Liver (tissue), 9 donors: Measurements from ENCODE around the gene LRRC45. TPM values are rescaled to one million over a fixed set of nuclear protein-coding genes. Genes with fewer than 3 reads are reported as not detected.
A peak's percentile ranks its signal among the peaks of the same experiment; 100 is the strongest.

ENCODE experiments used
- DNase-seq: peaks from one replicate; pipeline ENCODE4 v3.0.0-alpha.2; 2017; ENCODE audit warnings: low spot score
- H3K27ac ChIP-seq, 2 donors: one replicate each; pipeline ENCODE4 v1.7.0; 2013; ENCODE audit warnings: inconsistent platforms in 2 of 2, low read length in 2 of 2, control low read depth in 1 of 2, low read depth in 1 of 2, mild to moderate bottlenecking in 1 of 2
- H3K27me3 ChIP-seq, 4 donors: one replicate each; pipeline versions ENCODE4 v1.6.1 to v1.7.0; 2013; ENCODE audit warnings: low read length in 3 of 4, inconsistent platforms in 1 of 4, mild to moderate bottlenecking in 1 of 4, moderate library complexity in 1 of 4; ENCODE audit not compliant: control insufficient read depth in 4 of 4, insufficient read depth in 4 of 4
- H3K36me3 ChIP-seq, 4 donors: one replicate each; pipeline versions ENCODE4 v1.6.1 to v1.7.0; 2013; ENCODE audit warnings: low read length in 3 of 4, mild to moderate bottlenecking in 3 of 4, low read depth in 1 of 4, moderate library complexity in 1 of 4; ENCODE audit not compliant: control insufficient read depth in 4 of 4, insufficient read depth in 3 of 4
- H3K4me1 ChIP-seq, 4 donors: one replicate each; pipeline versions ENCODE4 v1.6.1 to v1.7.0; 2013; ENCODE audit warnings: low read length in 3 of 4, mild to moderate bottlenecking in 3 of 4, moderate library complexity in 1 of 4; ENCODE audit not compliant: control insufficient read depth in 4 of 4, insufficient read depth in 4 of 4
- H3K4me3 ChIP-seq, 3 donors: one replicate each; pipeline versions ENCODE4 v1.6.1 to v1.7.0; 2013; ENCODE audit warnings: low read length in 3 of 3, control low read depth in 1 of 3, low read depth in 1 of 3, mild to moderate bottlenecking in 1 of 3
- H3K9ac ChIP-seq, 2 donors: one replicate each; pipeline ENCODE4 v1.7.0; 2013; ENCODE audit warnings: low read length in 2 of 2, mild to moderate bottlenecking in 2 of 2, moderate library complexity in 2 of 2, control low read depth in 1 of 2, low read depth in 1 of 2
- H3K9me3 ChIP-seq, 4 donors: one replicate each; pipeline versions ENCODE4 v1.6.1 to v1.7.0; 2013; ENCODE audit warnings: low read length in 3 of 4; ENCODE audit not compliant: control insufficient read depth in 4 of 4
- CTCF ChIP-seq: fragments of 150-350 bp; IDR thresholded peaks from 2 replicates; pipeline ENCODE4 v1.5.1; 2017; ENCODE audit warnings: improper control_type of control experiment, low read depth, low read length; ENCODE audit not compliant: missing input control
- EGR1 ChIP-seq, 2 donors: IDR thresholded peaks; 2 replicates each; pipeline ENCODE4 v1.6.1; 2016 to 2018; ENCODE audit warnings: antibody characterized with exemption in 2 of 2, low read depth in 2 of 2
- FOXA1 ChIP-seq: IDR thresholded peaks from 2 replicates; pipeline ENCODE4 v1.6.1; 2016; ENCODE audit warnings: antibody characterized with exemption
- FOXA2 ChIP-seq: IDR thresholded peaks from 2 replicates; pipeline ENCODE4 v1.6.1; 2016; ENCODE audit warnings: antibody characterized with exemption
- GABPA ChIP-seq, 2 donors: IDR thresholded peaks in 1 of 2; conservative IDR thresholded peaks in 1 of 2; 2 replicates each; pipeline ENCODE4 v1.6.1; 2016; ENCODE audit warnings: antibody characterized with exemption in 2 of 2, mild to moderate bottlenecking in 1 of 2, moderate library complexity in 1 of 2
- HNF4A ChIP-seq, 2 donors: conservative IDR thresholded peaks; 2 replicates each; pipeline ENCODE4 v1.6.1; 2016; ENCODE audit warnings: antibody characterized with exemption in 2 of 2, mild to moderate bottlenecking in 2 of 2
- HNF4G ChIP-seq: IDR thresholded peaks from 2 replicates; pipeline ENCODE4 v1.6.1; 2016; ENCODE audit warnings: antibody characterized with exemption
- JUND ChIP-seq, 2 donors: IDR thresholded peaks; 2 replicates each; pipeline ENCODE4 v1.6.1; 2016; ENCODE audit warnings: antibody characterized with exemption in 2 of 2
- NR2F2 ChIP-seq: IDR thresholded peaks from 2 replicates; pipeline ENCODE4 v1.6.1; 2016; ENCODE audit warnings: antibody characterized with exemption
- RAD21 ChIP-seq, 2 donors: IDR thresholded peaks; 2 replicates each; pipeline ENCODE4 v1.6.1; 2016; ENCODE audit warnings: antibody characterized with exemption in 2 of 2, mild to moderate bottlenecking in 2 of 2
- REST ChIP-seq: IDR thresholded peaks from 2 replicates; pipeline ENCODE4 v1.6.1; 2016; ENCODE audit warnings: antibody characterized with exemption, mild to moderate bottlenecking
- RXRA ChIP-seq, 2 donors: IDR thresholded peaks; 2 replicates each; pipeline ENCODE4 v1.6.1; 2017 to 2018; ENCODE audit warnings: antibody characterized with exemption in 2 of 2, mild to moderate bottlenecking in 1 of 2
- SP1 ChIP-seq: IDR thresholded peaks from 2 replicates; pipeline ENCODE4 v1.6.1; 2018; ENCODE audit warnings: antibody characterized with exemption, mild to moderate bottlenecking
- TAF1 ChIP-seq: conservative IDR thresholded peaks from 2 replicates; pipeline ENCODE4 v1.6.1; 2016; ENCODE audit warnings: antibody characterized with exemption, mild to moderate bottlenecking
- YY1 ChIP-seq: IDR thresholded peaks from 2 replicates; pipeline ENCODE4 v1.6.1; 2016; ENCODE audit warnings: antibody characterized with exemption, mild to moderate bottlenecking
- WGBS: extraction: QIAGEN DNeasy Blood & Tissue Kit; methylation state at CpG from one replicate; pipeline ENCODE4 v1.1.7; 2013; 5-methylcytosine and 5-hydroxymethylcytosine counted together
- polyA plus RNA-seq, 2 donors: library from polyadenylated mRNA; stranded (reverse) in 1 of 2; unstranded in 1 of 2; fragments of 200-250 nt in 1 of 2; fragments of >200 nt in 1 of 2; fragmentation: Nextera tagmentation in 1 of 2; extraction: Ambion mirVana in 1 of 2; gene quantifications; one replicate each; pipeline versions ENCODE4 v1.2.1 to v1.2.3, GENCODE V29; 2013 to 2015
- total RNA-seq, 2 donors: library from RNA; depleted of rRNA; stranded (reverse); fragments of >200 nt; gene quantifications; one replicate each; pipeline ENCODE4 v1.2.3, GENCODE V29; 2014
- TF ChIP-seq, protein P1 (sequence below): IDR thresholded peaks from 2 replicates; pipeline ENCODE4 v1.6.1; 2016; ENCODE audit warnings: antibody characterized with exemption
- TF ChIP-seq, protein P2 (sequence below): IDR thresholded peaks from 2 replicates; pipeline ENCODE4 v1.6.1; 2016; ENCODE audit warnings: antibody characterized with exemption
- TF ChIP-seq, protein P3 (sequence below): IDR thresholded peaks from 2 replicates; pipeline ENCODE4 v1.6.1; 2016; ENCODE audit warnings: antibody characterized with exemption
- donor health status: healthy.
- donor health status: healthy.
- donor health status: healthy.
- donor health status: healthy.
- donor health status: healthy.

The LRRC45 gene
- total and polyA plus RNA-seq, 4 donors = 4.0 to 14.1 (median 7.0) TPM

- no peak for TF ChIP-seq REST
- TF ChIP-seq RXRA (IDR thresholded peaks at IDR 0.05) = peak in 1 of 2 donors; percentile 18
- no peak for TF ChIP-seq SP1
- TF ChIP-seq FOXA2 = no peak
- peak; percentile 67 for TF ChIP-seq CTCF
Measured at GRCh38 chr17:82019690-82020571, 3.2 kb upstream of the LRRC45 start (continued).

- TF ChIP-seq NR2F2 (no peak), TAF1 (no peak), FOXA2 (no peak), RAD21 (IDR thresholded peaks at IDR 0.05) (no peak), REST (no peak), SP1 (no peak), FOXA1 (no peak), RXRA (IDR thresholded peaks at IDR 0.05) (no peak), EGR1 (IDR thresholded peaks at IDR 0.05; ENCODE audit: low read depth in 2 of 2) (no peak), CTCF (no peak), HNF4A (conservative IDR thresholded peaks at IDR 0.05) (no peak), GABPA (IDR thresholded peaks at IDR 0.05 in 1 of 2, conservative IDR thresholded peaks at IDR 0.05 in 1 of 2) (no peak), YY1 (no peak), JUND (IDR thresholded peaks at IDR 0.05) (no peak), HNF4G (no peak)
- TF ChIP-seq, protein P1, sequence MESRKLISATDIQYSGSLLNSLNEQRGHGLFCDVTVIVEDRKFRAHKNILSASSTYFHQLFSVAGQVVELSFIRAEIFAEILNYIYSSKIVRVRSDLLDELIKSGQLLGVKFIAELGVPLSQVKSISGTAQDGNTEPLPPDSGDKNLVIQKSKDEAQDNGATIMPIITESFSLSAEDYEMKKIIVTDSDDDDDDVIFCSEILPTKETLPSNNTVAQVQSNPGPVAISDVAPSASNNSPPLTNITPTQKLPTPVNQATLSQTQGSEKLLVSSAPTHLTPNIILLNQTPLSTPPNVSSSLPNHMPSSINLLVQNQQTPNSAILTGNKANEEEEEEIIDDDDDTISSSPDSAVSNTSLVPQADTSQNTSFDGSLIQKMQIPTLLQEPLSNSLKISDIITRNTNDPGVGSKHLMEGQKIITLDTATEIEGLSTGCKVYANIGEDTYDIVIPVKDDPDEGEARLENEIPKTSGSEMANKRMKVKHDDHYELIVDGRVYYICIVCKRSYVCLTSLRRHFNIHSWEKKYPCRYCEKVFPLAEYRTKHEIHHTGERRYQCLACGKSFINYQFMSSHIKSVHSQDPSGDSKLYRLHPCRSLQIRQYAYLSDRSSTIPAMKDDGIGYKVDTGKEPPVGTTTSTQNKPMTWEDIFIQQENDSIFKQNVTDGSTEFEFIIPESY = no peak
- TF ChIP-seq, protein P2, sequence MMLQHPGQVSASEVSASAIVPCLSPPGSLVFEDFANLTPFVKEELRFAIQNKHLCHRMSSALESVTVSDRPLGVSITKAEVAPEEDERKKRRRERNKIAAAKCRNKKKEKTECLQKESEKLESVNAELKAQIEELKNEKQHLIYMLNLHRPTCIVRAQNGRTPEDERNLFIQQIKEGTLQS = no peak
- TF ChIP-seq, protein P3, sequence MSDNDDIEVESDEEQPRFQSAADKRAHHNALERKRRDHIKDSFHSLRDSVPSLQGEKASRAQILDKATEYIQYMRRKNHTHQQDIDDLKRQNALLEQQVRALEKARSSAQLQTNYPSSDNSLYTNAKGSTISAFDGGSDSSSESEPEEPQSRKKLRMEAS = no peak
- Histone ChIP-seq H3K27ac (no peak overlapping the region), H3K36me3 (no peaks in the 10 kb centered on the region), H3K4me3 (no peak overlapping the region), H3K4me1 (peaks cover 13 to 55% (median 37%) of the 10 kb centered on the region in 4 donors), H3K9me3 (no peaks in the 10 kb centered on the region), H3K9ac (no peak overlapping the region), H3K27me3 (no peaks in the 10 kb centered on the region)
- DNase-seq = no peak
- 66% methylated on average over 14 of the region's 14 CpGs for WGBS
Measured at GRCh38 chr17:82020572-82021106, 2.5 kb upstream of the LRRC45 start.
